Forelimb muscle (tissue), 1 donor: Measurements from ENCODE around the gene BRIP1. TPM values are rescaled to one million over a fixed set of nuclear protein-coding genes. Genes with fewer than 3 reads are reported as not detected.

ENCODE experiments used
- DNase-seq: peaks from one replicate; pipeline ENCODE4 v3.0.0-alpha.2; 2013; ENCODE audit warnings: low read depth
- polyA plus RNA-seq: library from polyadenylated mRNA; unstranded; fragments of 120-200 nt; gene quantifications from one replicate; pipeline ENCODE4 v1.2.1, GENCODE V29; 2013; ENCODE audit not compliant: insufficient read length

BRIP1 gene
- polyA plus RNA-seq, 1 donor = 3.8 TPM

DNA sequence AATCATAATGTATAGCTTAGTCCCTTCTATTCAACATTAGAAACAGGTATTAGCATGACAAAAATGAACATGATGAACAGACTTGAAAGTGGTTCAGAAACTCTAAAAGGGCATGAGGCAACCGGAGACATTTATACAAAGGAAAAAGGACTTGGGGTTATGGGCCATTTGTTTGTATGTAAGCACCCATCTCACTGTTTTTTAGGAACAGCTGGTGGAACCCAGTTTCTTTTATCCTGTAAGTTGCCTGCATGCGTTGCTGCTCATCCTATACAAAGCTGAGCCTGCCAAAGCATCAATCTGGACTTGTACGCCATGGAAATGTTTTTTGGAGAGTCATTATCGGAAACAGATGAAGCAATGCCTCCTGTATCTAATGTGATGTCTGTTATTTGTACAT, 200.0 kb downstream of the BRIP1 start:
- DNase-seq = no peak

DNA sequence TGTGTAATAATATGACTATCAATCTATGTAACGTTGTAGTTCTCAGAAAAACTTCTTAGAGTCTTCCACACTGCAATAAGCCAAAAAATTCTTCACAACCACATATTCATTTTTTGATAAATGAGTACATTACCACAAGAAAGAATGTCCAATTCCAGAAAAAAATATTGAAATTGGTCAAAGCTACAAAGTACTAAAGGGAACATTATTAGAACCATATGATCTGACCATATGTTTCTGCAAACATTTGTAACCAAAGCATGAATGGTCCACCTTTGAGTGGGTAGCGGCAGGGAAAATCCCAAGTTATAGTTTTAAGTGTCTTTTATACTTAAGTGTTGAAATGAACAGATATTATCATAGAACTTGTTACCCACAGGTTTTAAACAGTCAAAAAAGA, 200.6 kb downstream of the BRIP1 start:
- no peak for DNase-seq

DNA sequence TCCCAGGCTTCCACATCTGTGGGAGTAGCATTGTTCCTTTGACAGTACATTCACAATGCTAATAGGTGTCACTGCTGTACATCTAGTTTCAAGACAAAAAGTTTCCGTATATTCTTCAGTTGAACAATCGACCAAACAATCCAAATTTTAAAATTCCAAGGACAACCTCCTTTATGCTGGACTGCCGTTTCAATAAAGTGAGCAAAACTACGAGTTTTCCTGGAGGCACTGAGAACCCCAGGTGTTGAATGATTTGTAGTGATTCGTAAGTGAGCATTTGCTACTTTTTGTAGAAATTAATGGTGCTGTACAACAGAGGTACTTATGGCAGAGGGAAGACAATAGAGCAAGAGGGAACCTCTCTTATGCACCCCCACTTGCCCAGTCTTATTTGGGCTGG, 201.1 kb downstream of the BRIP1 start:
- no peak for DNase-seq

DNA sequence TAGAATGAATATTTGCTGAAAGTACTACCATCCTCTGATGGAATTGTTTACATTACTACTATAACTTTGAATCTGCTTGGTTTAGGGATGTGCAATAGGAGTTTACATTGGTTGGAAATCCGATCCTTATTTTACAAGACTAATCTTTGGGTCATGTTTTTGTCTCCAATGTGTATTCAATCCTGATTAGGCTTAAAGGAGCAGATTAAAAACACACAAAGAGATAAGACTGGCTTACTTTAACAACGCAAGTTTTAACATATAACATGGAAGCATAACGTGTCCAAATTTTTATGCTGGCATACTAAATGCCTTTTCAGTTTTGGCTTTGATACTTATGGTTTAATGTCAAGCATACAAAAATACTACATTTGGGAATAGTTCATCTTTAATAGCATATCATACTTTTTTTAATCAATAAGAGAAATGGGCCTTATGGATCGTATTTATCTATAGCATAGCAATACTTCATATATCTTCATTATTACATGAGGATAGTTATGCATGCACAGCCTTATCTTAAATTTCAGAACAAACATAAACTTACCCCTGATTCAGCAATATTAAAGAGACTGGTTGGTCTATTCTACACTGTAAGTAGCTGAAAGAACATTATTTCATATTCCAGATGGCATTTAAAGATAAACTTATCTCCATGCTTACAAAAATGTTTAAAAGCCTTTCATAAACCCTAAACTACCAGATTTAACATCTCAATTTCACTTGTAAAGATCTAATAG, 202.4 kb downstream of the BRIP1 start:
- DNase-seq = no peak

DNA sequence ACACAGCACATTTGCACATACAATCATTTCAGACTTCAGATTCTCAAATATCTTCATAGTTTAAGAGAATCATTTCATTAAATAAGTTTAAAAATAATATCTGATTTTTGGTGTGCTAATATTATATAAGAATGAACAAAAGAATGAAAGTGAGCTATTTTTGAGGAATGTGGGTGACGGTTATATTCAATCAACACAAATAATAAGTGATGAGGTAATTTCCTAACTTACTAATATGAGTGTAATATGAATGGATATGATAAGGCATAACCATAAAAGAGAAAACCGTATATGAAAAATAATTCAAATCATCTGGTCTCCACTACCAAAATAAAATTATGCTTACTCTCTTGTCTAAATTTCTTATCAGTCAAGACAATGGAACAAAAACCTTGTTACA, 203.9 kb downstream of the BRIP1 start:
- DNase-seq = no peak

- no peak for DNase-seq
Observed at GRCh38 chr17:61658183-61658582, 205.1 kb downstream of the BRIP1 start.

DNA sequence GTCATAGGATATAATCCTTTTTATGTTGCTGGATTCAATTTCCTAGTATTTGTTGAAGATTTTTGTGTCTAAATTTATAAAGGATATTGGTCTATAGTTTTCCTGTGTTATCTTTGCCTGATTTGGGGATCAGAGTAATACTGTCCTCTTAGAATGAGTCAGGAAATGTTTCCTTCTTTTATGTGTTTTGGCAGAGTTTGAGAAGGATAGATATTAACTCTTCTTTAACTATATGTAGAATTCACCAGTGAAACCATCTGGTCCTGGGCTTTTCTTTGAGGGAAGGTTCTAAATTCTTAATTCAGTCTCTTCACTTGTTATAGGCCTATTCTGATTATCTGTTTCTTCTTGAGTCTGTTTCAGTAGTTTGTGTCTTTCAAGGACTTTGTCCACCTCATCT, 206.0 kb downstream of the BRIP1 start:
- DNase-seq = no peak

- DNase-seq = no peak
Observed at GRCh38 chr17:61656721-61657217, 206.6 kb downstream of the BRIP1 start.

GRCh38 chr17:61650749-61651148, 212.6 kb downstream of the BRIP1 start:
- no peak for DNase-seq

DNA sequence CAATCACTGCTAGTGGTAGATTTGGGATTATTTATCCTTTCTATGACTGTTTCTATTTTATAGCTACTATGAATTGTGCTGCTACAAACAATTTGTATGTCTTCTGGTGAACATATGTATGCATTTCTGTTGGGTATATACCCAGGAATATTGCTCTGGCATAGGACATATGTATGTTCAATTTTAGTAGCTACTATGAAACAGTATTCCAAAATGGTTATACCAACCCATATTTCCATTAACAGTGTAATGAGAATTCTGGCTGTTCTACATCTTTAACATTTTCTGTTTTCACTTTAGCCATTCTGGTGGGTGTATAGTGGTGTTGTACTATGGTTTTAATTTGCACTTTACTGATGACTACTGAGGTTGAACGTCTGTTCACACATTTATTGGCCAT, 214.7 kb downstream of the BRIP1 start:
- no peak for DNase-seq

GRCh38 chr17:61647047-61647446, 216.3 kb downstream of the BRIP1 start:
- no peak for DNase-seq

DNA sequence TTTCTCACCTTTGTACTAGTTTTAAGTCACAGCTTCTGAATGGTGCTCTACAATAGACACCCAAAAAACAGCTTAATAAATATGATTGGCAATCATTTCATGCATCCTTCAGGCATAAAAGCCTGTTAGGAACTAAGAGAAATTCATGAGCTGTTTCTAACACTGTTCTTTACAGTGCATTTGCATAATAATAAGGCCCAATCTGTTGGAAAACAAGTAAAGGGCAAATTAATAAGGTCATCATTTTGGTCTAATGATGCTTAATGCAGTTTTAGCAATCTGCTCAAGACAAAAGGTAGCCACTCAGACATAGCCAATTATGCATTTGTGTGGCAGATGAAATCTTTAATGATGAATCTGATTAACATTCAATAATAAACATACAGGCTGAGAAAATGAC, 216.8 kb downstream of the BRIP1 start:
- no peak for DNase-seq

- no peak for DNase-seq
Observed at GRCh38 chr17:61645920-61646319, 217.4 kb downstream of the BRIP1 start.

DNA sequence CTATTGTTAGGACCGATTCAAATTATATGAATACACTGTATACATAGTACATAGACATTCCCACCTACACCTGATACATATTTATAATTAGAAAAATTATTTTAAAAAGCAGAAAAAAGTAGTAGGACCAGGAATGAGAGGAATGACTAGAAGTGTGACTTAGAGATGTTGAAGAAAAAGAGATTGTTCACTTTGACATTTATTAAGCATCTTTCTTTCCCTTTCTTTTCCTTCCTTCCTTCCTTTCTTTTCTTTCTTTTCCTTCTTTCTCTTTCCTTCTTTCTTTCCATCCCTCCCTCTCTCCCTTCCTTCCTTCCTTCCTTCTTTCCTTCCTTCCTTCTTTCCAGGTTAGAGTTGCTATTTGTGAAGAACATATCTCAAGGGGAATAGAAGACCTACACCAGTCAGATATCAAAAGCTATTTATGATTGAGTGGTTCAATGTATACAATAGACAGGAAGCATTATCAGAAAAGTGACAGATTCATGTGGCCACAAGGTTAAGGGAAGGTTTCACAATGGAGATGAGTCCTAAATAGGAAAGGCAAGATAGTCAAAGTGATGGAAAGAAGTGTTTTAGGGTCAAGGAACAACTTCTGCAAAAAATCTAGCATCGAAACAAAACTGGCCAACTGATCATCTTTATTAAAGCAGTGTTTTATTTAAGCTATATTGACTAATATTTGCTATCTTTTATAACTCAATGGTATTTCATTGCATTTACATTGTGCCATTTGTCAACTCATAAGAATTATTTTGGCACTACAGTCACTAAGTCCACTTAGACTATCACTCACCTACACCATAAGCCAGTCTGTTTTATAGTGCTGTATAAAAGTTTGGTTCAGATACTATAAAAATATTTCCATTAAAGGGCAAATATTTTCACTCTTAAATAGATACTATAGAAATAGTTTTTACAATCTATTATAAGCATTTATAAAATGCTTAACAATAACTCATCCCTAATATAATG, 218.2 kb downstream of the BRIP1 start:
- DNase-seq = no peak

DNA sequence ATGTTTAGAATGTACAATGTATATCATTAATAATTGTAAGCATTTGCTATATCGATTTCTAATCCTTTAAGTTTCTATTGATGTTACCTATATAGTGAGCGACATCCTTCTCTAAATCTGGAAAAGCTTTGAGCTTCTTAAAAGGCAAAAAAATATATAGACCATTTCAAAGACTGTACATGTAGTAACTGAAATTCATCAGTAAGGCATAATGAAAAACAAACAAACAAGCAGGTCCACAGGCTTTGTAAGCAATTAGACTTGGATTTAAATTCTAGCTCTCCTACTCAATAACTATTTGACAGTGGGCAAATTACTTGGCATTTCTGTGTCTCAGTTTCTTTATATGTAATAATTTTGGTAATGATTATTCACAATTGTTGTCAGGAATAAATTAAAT, 220.6 kb downstream of the BRIP1 start:
- no peak for DNase-seq

GRCh38 chr17:61641715-61642114, 221.6 kb downstream of the BRIP1 start:
- DNase-seq = no peak

DNA sequence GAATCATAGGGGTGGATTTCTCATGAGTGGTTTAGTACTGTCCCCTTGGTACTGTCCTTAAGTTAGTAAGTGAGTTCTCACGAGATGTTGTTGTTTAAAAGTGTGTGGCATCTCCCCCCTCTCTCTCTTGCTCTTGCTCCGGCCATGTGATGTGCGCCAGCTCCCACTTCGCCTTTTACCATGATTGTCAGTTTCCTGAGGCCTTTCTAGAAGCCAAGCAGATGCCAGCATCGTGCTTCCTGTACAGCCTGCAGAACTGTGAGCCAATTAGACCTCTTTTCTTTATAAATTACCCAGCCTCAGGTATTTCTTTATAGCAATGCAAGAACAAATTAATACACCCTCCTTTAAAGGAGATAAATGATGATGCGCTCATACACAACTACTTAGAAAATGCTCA, 222.2 kb downstream of the BRIP1 start:
- no peak for DNase-seq

- no peak for DNase-seq
Observed at GRCh38 chr17:61639818-61640217, 223.5 kb downstream of the BRIP1 start.

- DNase-seq = no peak
Observed at GRCh38 chr17:61638087-61638486, 225.2 kb downstream of the BRIP1 start.

DNA sequence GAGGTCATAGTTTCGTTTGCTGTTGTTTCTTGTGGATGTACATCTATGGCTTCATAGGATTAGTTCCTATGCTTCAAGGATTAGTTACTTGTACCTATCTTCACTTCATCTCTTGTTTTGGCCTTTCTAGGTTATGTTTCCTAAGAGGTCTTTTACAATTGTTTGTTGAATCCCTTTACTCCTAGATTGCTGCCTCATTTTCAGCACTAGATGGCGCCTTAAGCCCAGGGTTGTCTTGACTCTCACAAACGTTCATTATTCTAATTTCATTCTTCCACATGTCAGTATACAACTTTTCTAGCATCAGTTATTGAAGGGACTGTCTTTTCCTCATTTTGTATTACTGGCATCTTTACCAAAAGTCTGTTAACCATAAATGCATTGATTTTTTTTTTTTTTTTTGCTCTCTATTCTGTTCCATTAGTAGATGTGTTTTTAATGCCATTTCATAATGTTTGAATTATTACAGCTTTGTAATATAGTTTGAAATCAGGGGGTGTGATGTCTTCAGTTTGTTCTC, 227.4 kb downstream of the BRIP1 start:
- no peak for DNase-seq

DNA sequence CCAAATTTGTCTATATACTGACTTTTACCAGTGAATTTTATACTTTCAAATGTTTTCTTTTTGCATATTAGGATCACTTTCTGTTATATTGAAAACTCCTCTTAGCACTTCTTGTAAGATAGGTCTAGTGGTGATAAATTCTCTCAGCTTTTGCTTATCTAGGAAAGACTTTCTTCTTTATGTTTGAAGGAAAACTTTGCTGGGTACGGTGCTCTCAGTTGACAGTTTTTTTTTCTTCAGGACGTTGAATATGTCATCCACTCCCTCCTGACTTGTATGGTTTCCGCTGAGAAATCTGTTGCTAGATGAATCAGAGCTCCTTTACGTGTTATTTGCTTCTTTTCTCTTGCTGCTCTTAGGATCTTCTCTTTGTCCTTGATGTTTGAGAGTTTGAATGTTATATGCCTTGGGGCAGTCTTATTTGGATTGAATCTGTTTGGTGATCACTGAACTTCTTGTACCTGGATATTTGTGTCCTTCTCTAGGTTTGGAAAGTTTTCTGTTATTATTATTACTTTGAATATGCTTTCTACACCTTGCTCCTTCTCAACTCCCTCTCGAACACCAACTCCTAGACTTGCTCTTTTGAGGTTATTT, 228.3 kb downstream of the BRIP1 start:
- no peak for DNase-seq

GRCh38 chr17:61634011-61634539, 229.3 kb downstream of the BRIP1 start:
- no peak for DNase-seq
